ENCODE data around the gene ZSCAN10.

DNA sequence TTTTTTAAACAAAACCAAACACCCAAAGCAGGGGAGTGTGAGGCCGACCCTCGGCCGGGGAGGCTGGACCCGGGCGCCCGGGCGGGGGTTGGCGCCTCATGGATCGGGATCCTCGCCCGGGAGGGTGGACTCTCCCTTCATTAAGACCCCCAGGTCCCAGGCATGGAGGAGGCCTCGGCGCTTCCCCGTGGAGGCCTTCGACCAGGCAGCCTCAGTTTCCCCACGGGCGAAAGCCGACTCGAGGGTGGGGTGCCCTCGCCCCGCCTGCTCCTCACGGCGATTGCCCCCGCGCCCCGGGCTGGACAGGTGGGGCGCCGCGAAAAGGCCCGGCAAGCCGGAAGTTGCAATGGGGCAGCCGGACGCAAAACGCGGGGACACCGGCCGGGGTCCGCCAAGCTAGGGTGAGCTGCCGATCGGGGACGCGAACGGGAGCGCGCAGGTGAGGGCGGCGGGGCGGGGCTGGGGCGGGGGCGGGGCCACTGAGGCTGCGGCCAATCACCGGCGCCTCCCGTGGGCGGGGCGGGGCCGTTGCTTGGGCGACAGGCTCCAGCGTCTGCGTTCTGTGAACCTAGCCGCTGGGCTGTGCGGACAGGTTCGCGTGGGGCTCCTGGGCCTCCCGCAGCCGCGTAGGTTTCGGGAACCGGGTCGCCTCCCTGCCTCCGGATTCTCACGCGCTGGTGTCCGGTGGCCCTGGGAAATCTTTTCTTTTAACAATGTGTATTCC is 7.3 kb upstream of the ZSCAN10 start:
- no peak for TF ChIP-seq CTCF (conservative IDR thresholded peaks at IDR 0.05; ENCODE audit: low read depth, low read length)
- TF ChIP-seq EZH2 (IDR thresholded peaks at IDR 0.05; ENCODE audit: low read length, unreplicated experiment) = no peak
- no peak for TF ChIP-seq EZH2phosphoT487 (IDR thresholded peaks at IDR 0.05; ENCODE audit: borderline replicate concordance, low read length)

Measured in PC-3 (cell line).